NCI-H226 (cell line): ENCODE data around the gene P2RY6.
"Not testable (repeated sequence)": the region's sequence is repeated elsewhere in the genome, so short reads cannot be mapped to it uniquely, and the experiment has no call there.

ENCODE experiments used
- DNase-seq: peaks from one replicate; pipeline ENCODE4 v3.0.0-alpha.2; 2015

P2RY6 gene, protein sequence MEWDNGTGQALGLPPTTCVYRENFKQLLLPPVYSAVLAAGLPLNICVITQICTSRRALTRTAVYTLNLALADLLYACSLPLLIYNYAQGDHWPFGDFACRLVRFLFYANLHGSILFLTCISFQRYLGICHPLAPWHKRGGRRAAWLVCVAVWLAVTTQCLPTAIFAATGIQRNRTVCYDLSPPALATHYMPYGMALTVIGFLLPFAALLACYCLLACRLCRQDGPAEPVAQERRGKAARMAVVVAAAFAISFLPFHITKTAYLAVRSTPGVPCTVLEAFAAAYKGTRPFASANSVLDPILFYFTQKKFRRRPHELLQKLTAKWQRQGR

DNA sequence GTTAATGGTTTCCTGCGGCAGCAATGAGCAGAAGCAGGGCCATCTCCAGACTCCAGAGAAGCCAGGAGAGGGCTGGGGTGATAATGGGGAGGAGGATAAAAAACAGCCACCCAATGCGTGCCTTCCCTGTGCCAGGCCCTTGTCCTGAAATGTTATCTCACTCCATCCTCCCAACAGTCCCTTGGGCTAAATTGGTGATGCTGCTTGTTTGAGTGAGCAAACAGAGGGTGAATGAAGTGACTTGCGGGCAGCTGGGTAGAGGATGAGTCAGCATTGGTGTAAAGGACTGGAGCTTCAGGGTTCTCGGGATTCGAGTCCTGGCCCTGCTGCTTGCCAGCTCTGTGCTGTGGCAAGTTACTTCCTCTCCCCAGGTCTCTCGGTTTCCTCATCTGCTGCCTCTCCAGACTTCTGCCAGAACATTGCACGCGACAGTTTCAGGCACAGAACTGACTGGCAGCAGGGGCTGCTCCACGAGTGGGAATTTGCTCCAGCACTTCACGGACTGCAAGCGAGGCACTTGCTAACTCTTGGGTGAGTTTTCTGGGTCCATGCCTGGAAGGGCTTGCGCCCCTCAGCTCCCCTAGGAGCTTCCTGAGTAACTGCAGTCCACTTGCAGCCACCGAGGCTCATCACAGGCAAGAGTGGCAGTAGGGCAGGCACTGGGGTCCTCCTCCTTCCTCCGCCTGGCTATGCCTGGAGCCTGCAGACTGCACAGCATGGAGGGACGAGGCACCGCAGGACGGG, at the start of gene P2RY6:
Gene P2RY6, plus strand, starts transcription at position 403 of the 744 bp plus-strand sequence. CDS start 24,181 bp downstream, outside the sequence.
- DNase-seq: peak; percentile 39

DNA sequence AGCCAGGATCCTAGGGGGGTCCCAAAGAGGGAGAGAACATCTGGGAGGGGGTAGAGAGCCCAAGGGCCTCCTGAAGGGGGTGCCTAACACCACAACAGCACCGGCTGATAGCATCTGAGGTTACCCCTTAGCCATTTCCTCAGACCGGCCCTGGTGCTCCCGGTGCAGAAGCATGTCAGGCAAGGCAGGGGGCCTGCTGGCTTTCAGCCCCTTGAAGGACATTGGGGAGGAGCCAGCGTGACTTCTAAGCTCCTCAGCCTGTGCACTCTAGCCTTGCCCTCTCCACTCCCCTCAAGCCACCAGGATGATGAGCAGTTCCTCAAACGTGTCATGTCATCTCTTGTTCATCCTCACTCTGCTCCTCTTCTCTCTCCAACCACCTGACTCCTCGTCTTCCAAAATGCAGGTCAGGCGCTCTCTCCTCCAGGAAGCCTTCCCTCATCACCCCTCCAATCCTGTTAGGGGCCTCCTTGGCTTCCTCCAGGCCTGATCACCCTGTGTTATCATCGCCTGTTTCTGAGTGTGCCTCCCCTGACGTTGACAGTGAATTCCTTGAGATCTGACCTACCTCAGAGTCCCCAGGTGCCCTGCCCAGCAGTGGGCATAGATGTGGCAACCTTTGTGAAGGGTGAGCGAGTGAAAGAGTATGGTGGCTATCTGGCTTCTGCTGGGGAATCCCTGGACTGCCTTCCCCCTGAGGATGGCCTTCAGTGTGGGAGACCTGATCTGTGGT, 48.0 kb upstream of the P2RY6 start:
- no peak for DNase-seq

DNA sequence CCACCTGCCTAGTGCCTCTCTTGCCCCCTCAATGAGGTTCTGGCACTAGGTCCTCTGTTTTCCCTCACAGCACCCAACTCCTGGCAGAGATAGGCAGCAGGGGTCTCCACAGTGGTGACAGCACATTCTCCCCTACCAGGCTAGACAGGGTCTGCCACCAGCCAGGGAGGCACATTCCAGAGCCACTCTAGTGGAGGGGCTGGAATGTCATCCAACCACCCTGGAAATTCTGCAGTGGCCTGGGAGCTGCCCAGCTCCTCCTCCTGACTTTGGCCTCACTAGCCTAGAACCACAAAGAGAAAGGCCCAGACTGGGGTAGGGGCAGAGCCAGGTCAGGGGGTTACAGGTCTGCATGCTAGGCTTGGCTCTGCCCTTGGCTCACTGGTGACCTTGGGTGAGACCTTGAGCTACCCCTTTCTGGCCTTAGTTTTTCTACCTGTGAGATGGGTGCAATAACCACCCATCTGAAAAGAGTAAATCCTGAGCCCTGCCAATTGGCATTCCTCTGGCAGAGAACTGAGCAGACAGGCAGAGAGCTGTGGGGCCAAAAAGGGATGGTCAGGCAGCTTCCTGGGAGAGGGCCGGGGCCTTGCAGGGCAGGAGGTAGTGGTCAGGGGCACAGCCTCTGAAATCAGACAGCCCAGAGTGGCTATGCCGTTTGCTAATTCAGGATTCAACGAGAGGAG, 47.0 kb upstream of the P2RY6 start:
- no peak for DNase-seq

DNA sequence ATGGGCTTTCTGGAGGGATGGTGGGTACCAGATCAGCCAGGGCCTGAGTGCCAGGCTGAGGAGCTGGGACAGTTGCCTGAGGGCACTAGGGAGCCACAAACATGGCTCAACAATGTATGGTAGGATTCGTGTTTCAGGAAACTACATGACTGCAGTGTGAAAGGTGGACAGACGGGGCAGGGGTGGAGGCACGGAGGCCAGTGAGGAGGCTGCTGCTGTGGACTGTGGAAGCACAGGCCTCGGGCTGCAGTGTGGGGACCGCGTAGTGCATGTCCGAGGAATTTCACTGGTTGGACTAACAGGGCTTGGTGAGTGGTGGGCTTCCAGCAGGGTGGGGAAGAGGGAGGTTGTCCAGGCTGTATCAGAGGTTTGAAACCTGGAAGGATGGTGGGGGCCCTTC, 46.3 kb upstream of the P2RY6 start:
- no peak for DNase-seq

DNA sequence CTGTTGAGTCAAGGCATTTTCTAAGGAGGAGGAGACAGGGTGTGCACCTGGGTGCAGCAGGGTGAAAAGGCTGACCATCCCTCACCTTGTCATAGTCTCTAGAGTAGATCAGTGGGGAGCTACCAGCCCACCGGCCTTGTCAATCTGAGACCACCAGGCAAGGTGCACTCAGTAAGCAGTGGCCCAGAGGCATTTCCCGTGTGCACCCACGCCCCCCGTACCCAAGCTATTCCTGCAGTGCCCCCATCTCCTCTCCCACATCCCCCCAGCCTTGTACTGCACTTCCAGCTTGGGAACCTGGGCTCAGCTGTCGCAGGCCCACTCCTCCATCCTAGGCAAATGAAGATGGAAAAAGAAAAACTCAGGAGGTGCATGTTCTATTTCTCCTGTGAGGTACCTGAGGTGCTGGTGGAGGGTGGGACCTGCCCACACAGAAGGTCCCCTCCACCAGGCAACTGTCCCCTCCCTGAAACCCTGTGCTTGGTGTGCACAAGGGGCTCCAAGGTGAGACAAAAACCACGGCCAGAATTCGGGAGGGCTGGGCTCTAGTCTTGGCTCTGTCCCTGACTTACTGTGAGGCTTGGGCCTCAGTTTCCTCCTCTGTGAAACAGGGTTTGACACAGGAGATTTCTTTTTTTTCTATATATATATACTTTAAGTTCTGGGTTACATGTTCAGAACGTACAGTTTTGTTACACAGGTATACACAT, 45.7 kb upstream of the P2RY6 start:
- DNase-seq: no peak

DNA sequence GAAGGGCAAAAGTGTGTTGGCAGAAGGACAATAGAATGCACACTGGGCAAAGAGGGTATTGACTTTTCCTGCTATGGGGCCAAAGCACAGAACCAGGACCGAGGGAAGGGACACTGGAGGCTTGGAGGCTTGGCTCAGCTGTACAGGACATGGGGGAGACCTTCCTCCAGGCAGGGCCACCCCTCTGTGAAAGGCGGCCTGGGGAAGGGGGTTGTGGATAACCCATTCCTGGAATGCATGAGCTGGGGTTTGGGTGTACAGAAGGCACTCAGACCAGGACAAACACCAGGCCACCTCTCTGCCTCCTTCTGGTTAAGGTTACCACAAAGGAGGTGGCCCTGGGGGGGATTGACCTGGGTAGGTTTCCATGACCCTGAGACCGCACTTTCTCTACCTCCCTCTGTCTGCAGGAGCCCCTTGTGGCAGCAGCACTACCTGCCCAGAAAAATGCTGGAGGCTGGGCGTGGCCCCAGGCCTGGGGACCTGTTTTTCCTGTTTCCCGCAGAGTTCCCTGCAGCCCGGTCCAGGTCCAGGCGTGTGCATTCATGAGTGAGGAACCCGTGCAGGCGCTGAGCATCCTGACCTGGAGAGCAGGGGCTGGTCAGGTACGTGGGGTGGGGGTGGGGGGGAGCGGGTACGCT, 44.4 kb upstream of the P2RY6 start:
- DNase-seq: no peak

DNA sequence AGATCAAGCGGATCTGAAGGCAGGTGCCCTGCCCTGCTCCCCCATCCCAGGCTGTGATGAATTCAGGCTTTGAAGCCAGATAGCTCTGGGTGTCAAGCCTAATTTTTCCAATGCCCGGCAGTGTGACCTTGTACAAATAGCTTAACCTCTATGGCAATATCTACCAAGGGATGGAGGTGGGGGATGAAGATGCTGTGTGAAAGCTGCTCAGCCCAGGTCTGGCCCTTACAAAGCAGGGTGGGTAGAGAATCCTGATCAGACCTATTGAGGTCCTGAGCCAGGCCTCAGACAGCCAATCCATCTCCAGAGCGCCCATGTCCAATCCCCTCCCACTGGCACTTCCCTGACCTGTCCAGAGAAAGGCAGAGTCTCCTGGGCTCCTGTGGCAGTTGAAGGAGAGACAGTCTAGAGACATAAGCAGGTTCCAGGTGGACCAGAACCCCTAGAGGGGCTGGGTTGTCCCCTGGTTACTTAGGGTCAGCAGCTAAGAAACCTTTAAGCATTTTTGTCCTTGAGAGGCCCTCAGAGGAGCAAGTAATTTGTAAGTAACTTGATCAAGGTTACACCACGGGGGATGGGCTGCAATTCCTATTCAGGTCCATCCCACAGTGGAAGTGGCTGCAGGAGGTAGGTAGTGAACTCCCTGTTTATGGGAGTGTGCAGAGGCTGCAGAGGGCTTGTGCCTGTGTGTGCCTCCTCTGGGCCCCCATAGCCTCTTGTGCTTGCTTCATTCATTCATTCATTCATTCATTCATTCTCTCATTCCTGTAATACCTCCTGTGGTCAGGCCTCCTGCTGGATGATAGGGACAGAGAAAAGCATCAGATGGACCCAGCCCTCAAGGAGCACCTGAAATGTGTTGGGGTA, 43.6 kb upstream of the P2RY6 start:
- DNase-seq: no peak

DNA sequence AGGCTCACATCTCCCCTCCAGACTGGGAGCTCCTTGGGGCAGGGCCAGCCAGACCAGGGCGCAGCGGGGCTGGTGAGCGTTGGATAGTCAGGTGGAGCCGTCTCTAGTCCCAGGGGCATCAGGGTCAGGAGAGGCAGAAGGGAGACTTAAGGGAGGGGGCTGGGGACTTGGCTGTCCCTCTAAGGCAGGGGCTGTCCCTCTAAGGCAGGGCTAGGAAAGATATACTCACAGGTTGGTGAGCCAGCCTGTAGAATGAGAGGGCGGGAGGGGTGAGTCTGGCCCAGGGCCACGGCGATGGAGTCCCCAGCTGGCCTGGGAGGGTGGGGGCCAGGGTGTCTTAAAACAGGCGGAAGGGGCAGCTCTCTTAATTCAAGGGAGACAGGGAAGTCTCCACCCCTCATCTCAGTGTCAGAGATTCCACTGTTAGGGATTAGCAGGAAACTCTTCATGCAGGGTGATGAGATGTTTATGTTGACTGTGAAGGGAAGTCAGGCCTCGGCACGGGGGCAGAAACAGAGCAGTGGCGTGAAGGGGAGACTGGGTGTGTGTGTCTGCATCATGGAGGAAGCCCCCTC, 42.7 kb upstream of the P2RY6 start:
- DNase-seq: no peak

DNA sequence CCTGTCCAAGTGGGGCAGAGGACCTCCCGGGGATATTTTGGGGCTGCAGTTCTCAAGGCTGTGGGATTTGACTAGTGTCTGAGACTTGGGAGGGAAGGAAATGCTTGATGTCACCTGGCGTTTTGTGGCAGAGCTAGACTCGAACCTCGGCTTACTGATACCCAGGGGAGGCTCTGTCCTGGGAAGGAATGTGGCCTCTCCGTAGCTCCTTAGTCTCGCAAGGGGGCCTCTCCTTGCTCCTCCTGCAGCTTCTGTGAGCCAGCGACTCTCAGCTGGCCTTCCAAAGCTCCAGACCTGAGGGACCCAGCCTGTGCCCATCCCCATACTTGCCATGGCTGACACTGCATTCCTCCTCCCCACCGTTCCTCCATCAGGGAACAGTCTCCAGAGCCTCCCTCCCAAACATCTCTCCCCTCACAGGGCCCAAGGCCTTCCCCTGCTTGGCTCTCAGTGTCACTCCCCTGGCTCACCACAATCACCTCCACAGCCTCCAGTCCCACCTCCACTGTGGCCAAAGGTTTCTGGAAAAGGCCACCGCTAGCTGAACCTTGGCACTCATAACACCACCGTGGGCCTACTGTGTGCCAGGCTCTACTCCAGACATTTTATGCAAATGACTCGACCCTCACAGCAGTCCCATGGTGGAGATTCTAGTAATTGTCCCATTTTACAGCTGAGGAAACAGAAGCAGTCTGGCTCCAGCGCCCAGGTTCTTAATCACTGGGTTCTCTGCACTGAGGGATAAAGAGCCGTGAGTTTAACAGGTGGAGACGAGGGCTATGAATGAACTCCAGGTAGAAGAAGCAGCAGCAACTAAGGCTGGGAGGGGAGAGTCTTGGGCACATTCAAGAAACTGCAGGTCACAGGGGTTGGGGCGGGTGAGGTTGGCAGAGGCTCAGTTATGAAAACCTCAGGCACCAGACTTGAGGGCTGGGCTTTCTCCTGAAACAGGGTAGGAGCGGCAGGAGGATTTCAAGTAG, 42.0 kb upstream of the P2RY6 start:
- DNase-seq: no peak

DNA sequence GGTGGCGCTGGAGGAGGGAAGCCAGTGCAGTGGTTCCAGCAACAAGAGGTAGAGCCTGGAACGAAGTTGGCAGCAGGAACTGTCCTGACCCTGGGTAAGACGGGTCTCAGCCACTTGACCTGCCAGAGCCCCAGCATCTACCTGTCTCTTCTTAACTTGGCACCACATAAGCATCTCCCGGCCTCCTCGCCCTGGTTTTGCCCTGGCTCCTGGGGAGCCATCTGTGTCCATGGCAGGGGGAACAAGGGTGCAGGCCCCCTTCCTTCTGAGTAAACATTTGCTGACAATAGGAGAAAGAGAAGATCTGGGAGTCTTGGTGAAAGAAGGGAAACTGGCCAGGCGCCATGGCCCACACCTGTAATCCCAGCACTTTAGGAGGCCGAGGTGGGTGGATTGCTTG, 41.2 kb upstream of the P2RY6 start:
- DNase-seq: no peak

DNA sequence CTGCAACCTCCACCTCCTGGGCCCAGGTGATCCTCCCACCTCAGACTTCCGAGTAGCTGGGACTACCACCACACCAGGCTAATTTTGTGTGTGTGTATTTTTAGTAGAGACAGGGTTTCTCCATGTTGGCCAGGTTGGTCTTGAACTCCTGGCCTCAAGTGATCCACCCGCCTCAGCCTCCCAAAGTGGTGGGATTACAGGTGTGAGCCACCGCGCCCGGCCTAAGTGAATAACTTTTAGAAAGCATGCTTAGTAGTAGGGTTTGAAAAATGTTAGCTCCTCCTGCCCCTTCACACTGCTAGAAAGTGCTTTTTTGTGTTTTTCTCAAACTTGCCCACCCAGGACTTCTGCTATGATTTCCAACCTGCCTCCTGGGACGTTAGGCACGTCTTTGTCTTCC, 39.7 kb upstream of the P2RY6 start:
- DNase-seq: not testable (repeated sequence)

DNA sequence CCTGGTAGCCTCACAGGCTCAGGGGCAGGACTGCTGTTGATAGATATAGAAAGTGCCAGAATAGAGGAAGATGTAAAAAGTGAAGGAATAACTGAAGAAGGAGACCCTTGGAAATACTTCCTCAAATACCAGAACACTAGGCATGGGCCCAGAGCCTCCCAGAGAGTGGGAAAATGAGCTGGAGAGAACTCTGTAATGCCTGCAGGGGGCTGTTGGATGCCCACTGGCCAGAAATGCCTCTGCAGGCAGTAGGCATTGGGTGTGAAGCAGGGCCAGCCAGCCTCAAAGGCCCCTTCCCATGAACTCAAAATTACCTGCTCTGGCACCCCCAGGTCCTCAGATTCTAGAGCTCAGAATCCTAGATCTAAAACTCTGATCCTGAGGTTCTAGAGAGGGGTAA, 38.9 kb upstream of the P2RY6 start:
- no peak for DNase-seq

DNA sequence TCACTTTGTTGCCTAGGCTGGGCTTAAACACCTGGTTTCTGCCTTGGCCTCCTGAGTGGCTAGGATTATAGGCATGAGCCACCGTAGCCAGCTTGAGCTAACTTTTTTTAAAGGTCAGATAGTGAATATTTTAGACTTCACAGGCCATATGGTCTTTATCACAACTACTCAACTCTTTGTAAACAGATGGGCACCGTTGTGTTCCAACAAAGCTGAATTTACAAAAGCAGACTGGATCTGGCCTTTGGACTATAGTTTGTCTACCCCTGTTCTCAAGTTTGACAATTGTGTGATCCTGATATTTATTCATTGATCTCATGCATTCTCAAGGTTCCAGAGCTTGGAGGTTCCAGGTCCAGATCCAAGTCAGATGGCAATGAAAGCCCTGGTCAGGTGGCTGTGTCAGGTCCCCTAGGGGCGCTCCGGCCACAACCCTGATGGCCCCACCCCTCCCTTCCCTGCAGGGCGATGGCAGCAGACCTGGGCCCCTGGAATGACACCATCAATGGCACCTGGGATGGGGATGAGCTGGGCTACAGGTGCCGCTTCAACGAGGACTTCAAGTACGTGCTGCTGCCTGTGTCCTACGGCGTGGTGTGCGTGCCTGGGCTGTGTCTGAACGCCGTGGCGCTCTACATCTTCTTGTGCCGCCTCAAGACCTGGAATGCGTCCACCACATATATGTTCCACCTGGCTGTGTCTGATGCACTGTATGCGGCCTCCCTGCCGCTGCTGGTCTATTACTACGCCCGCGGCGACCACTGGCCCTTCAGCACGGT, 38.3 kb upstream of the P2RY6 start:
- DNase-seq: no peak

DNA sequence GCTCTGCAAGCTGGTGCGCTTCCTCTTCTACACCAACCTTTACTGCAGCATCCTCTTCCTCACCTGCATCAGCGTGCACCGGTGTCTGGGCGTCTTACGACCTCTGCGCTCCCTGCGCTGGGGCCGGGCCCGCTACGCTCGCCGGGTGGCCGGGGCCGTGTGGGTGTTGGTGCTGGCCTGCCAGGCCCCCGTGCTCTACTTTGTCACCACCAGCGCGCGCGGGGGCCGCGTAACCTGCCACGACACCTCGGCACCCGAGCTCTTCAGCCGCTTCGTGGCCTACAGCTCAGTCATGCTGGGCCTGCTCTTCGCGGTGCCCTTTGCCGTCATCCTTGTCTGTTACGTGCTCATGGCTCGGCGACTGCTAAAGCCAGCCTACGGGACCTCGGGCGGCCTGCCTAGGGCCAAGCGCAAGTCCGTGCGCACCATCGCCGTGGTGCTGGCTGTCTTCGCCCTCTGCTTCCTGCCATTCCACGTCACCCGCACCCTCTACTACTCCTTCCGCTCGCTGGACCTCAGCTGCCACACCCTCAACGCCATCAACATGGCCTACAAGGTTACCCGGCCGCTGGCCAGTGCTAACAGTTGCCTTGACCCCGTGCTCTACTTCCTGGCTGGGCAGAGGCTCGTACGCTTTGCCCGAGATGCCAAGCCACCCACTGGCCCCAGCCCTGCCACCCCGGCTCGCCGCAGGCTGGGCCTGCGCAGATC, 37.5 kb upstream of the P2RY6 start:
- DNase-seq: no peak

DNA sequence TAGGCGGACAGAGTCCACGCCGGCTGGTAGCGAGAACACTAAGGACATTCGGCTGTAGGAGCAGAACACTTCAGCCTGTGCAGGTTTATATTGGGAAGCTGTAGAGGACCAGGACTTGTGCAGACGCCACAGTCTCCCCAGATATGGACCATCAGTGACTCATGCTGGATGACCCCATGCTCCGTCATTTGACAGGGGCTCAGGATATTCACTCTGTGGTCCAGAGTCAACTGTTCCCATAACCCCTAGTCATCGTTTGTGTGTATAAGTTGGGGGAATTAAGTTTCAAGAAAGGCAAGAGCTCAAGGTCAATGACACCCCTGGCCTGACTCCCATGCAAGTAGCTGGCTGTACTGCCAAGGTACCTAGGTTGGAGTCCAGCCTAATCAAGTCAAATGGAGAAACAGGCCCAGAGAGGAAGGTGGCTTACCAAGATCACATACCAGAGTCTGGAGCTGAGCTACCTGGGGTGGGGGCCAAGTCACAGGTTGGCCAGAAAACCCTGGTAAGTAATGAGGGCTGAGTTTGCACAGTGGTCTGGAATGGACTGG, 36.8 kb upstream of the P2RY6 start:
- no peak for DNase-seq

DNA sequence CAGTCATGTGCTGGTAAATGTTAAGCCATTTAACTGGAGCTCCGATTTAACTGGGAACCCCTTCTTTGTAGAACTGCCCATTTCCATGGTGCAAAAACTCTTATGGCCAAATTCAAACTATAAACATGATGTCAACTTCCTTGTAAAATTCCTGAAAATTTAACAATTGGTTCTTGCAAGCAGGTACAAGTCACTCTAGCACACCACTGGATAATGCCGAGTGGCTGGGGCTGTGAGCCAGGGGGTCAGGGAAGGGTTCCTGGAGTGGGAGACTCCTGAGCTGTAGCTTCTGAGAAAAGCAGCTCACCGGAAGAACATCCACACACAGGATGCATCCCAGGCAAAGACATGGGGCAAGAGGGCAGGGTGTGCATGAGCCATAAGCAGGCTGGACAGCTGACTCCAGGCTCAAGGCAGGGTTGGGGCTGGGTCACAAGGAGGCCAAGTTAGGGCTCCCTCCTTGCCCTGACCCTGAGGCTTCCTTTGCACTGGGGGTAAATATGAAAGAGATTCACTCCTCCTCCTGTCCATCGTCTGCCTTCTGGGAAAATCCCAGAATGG, 35.9 kb upstream of the P2RY6 start:
- no peak for DNase-seq

DNA sequence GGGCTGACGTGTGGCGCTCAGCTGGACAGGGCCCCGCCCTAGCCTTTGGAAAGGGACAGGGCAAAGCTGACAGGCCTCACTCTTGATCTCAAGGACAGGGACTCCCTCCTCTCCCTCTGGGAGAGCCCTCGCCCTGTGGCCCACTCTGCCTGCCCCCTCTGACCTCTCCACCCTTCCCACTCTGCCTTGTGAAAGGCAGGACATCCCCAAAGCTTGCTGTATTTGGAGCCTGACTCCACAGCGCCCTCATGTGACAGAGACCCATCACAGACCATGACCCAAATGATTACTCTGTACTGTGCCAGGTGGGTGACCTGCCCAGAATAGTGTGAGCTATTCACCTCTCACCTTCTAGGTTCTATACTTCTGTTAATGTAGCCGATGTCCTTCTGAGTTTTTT, 35.3 kb upstream of the P2RY6 start:
- peak; percentile 31 for DNase-seq
